Activated CD8-positive, alpha-beta memory T cell treated with anti-CD3 and anti-CD28 coated beads, Interleukin-2, amount 50 U/mL, for 1 hour (primary cell): ENCODE results near the gene B3GNT5.

ENCODE experiments used
- DNase-seq: peaks from one replicate; pipeline ENCODE4 v3.0.0-alpha.2; 2020; ENCODE audit errors: extremely low read depth

The B3GNT5 gene

GRCh38 chr3:183291497-183292031 is 38.5 kb downstream of the B3GNT5 start:
- DNase-seq: no peak

- DNase-seq: no peak
These were observed 40.9 kb downstream of the B3GNT5 start for GRCh38 chr3:183293966-183294365.

- no peak for DNase-seq
These were observed 42.2 kb downstream of the B3GNT5 start for GRCh38 chr3:183295211-183295610.

GRCh38 chr3:183296944-183297343 is 43.9 kb downstream of the B3GNT5 start:
- no peak for DNase-seq

- no peak for DNase-seq
These were observed 45.7 kb downstream of the B3GNT5 start for GRCh38 chr3:183298701-183299153.

GRCh38 chr3:183299976-183300375 is 46.9 kb downstream of the B3GNT5 start:
- no peak for DNase-seq

- DNase-seq: no peak
These were observed 48.0 kb downstream of the B3GNT5 start for GRCh38 chr3:183300996-183301562.

- DNase-seq: no peak
These were observed 49.0 kb downstream of the B3GNT5 start for GRCh38 chr3:183301937-183302580.

- no peak for DNase-seq
These were observed 50.6 kb downstream of the B3GNT5 start for GRCh38 chr3:183303690-183304089.

GRCh38 chr3:183306798-183307671 is 54.0 kb downstream of the B3GNT5 start:
- DNase-seq: peak; percentile 8

- DNase-seq: no peak
These were observed 54.7 kb downstream of the B3GNT5 start for GRCh38 chr3:183307749-183308148.

- DNase-seq: no peak
These were observed 55.7 kb downstream of the B3GNT5 start for GRCh38 chr3:183308751-183309150.

- DNase-seq: no peak
These were observed 56.2 kb downstream of the B3GNT5 start for GRCh38 chr3:183309276-183309675.

- DNase-seq: no peak
These were observed 57.9 kb downstream of the B3GNT5 start for GRCh38 chr3:183310936-183311335.

GRCh38 chr3:183312433-183312832 is 59.4 kb downstream of the B3GNT5 start:
- DNase-seq: no peak

- no peak for DNase-seq
These were observed 60.3 kb downstream of the B3GNT5 start for GRCh38 chr3:183313351-183313750.

GRCh38 chr3:183313764-183314163 is 60.7 kb downstream of the B3GNT5 start:
- no peak for DNase-seq

GRCh38 chr3:183315739-183316138 is 62.7 kb downstream of the B3GNT5 start:
- no peak for DNase-seq

- no peak for DNase-seq
These were observed 64.2 kb downstream of the B3GNT5 start for GRCh38 chr3:183317271-183317670.

- no peak for DNase-seq
These were observed 65.1 kb downstream of the B3GNT5 start for GRCh38 chr3:183317886-183318865.

GRCh38 chr3:183318877-183319276 is 65.8 kb downstream of the B3GNT5 start:
- DNase-seq: no peak
